NCI-H2171 (cell line): Measurements from ENCODE around the gene SMIM34.
"Not testable (repeated sequence)": the region's sequence is repeated elsewhere in the genome, so short reads cannot be mapped to it uniquely, and the experiment has no call there.

Experiments used
- DNase-seq: peaks from one replicate; lab custom pipeline; 2025; lab: John Stamatoyannopoulos, UW

SMIM34 gene

DNA sequence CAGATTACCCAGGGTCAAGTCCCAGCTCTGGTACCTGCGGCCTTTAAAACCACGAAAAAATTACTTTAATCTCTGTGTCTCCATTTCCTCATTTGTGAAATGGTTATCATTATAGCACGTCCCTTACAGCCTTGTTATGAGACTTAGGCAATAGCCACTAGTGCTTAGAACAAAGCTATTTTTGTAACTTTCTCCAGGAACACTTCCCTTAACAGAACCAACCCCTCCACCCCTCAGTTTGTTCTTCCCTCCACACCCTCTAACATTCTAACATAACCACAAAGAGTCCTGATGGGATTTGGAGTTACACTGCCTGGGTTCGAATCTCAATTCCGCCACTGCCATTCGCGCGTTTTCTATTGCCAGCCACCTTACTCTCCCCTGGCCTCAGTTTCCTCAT lies 49.3 kb downstream of the SMIM34 start:
- not testable (repeated sequence) for DNase-seq

DNA sequence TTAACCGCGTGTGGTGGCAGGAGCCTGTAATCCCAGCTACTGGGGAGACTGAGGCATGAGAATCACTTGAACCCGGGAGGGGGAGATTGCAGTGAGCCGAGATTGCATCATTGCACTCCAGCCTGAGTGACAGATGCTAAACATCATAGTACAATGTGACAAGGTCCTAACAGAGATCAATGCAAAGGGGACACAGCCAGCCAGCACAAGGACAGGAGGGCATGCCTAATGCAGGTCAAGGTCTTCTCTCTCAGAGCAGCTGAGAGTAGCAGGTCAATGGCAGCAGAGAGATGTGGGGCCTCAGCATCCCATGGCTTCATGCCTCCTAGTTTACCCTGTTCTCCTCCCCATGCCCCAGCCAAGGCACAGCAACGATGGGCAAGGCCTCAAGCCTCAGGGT lies 51.4 kb downstream of the SMIM34 start:
- DNase-seq = no peak

- DNase-seq = no peak
Measured at GRCh38 chr21:34369741-34370140, 54.0 kb downstream of the SMIM34 start.
